Midbrain (tissue), 1 donor: Measurements from ENCODE around the gene MSH6.

Experiments
- DNase-seq: peaks from one replicate; lab custom pipeline; 2025; lab: John Stamatoyannopoulos, UW

MSH6 gene

GRCh38 chr2:47779426-47779790, 3.5 kb upstream of the MSH6 start:
- no peak for DNase-seq

- peak; percentile 62 for DNase-seq
These were observed 619 bp upstream of the MSH6 start for GRCh38 chr2:47782381-47782670.

- DNase-seq = peak; percentile 23
These were observed 774 bp downstream of the MSH6 start for GRCh38 chr2:47783486-47784351.

- no peak for DNase-seq
These were observed 1.5 kb downstream of the MSH6 start for GRCh38 chr2:47784352-47784851.

GRCh38 chr2:47785986-47786385, 3.0 kb downstream of the MSH6 start:
- no peak for DNase-seq

- DNase-seq = no peak
These were observed 13.2 kb downstream of the MSH6 start for GRCh38 chr2:47796090-47796697.

GRCh38 chr2:47798631-47799030, 15.7 kb downstream of the MSH6 start:
- peak; percentile 11 for DNase-seq

- no peak for DNase-seq
These were observed 16.2 kb downstream of the MSH6 start for GRCh38 chr2:47799031-47799609.

- DNase-seq = no peak
These were observed 18.2 kb downstream of the MSH6 start for GRCh38 chr2:47801118-47801517.

GRCh38 chr2:47803363-47803762, 20.4 kb downstream of the MSH6 start:
- DNase-seq = no peak

- no peak for DNase-seq
These were observed 20.8 kb downstream of the MSH6 start for GRCh38 chr2:47803770-47804169.

- DNase-seq = no peak
These were observed 22.9 kb downstream of the MSH6 start for GRCh38 chr2:47805850-47806249.

GRCh38 chr2:47808614-47809013, 25.7 kb downstream of the MSH6 start:
- no peak for DNase-seq

- no peak for DNase-seq
These were observed 27.0 kb downstream of the MSH6 start for GRCh38 chr2:47809903-47810302.

GRCh38 chr2:47810850-47811249, 27.9 kb downstream of the MSH6 start:
- no peak for DNase-seq

GRCh38 chr2:47811668-47812067, 28.7 kb downstream of the MSH6 start:
- DNase-seq = no peak

- no peak for DNase-seq
These were observed 32.8 kb downstream of the MSH6 start for GRCh38 chr2:47815764-47816163.

GRCh38 chr2:47818777-47819176, 35.8 kb downstream of the MSH6 start:
- no peak for DNase-seq

GRCh38 chr2:47819834-47820233, 36.9 kb downstream of the MSH6 start:
- DNase-seq = no peak

GRCh38 chr2:47822518-47822917, 39.6 kb downstream of the MSH6 start:
- DNase-seq = no peak

GRCh38 chr2:47833516-47833968, 50.6 kb downstream of the MSH6 start:
- DNase-seq = no peak

- no peak for DNase-seq
These were observed 55.3 kb downstream of the MSH6 start for GRCh38 chr2:47838249-47838648.

GRCh38 chr2:47838686-47839085, 55.7 kb downstream of the MSH6 start:
- DNase-seq = no peak
